ENCODE measurements around the gene CADM4.
"Not testable (repeated sequence)": the region's sequence is repeated elsewhere in the genome, so short reads cannot be mapped to it uniquely, and the experiment has no call there.

The CADM4 gene

DNA sequence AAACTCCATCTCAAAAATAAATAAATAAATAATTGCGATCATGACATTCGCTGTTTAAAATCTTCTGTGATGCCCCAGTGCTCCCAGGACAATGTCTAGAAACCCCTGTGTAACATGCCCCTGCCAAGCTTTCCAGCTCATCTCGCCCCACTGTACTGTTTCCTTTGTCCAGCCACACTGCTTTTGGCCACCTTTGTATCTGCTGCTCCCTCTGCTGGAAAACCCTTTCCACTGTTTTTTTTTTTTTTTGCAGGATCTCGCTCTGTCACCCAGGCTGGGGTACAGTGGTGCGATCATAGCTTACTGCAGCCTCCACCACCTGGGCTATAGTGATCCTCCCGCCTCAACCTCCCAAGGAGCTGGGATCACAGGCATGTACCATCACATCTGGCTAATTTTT, 22.8 kb upstream of the CADM4 start:
- no peak for DNase-seq (ENCODE audit: low read depth)

DNA sequence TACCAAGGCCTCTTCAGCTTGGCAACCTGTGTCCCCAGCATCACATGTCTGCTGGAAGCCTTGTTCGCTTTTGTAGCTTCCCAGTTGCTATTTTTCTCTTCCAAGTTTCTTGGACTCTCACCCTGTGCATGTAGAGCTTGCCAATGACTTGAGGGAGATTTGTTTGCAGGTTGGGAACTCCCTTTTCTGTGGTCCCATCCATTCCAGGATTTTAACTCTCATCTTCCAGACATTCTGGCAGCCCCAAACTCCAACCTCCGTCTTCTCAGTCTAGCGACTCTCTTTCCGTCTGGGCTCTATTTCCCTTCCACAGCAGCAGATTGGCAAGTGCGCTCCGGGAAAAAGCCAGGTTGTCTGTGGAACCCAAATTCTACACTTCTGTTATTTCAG, 21.3 kb upstream of the CADM4 start:
- DNase-seq (ENCODE audit: low read depth): no peak

DNA sequence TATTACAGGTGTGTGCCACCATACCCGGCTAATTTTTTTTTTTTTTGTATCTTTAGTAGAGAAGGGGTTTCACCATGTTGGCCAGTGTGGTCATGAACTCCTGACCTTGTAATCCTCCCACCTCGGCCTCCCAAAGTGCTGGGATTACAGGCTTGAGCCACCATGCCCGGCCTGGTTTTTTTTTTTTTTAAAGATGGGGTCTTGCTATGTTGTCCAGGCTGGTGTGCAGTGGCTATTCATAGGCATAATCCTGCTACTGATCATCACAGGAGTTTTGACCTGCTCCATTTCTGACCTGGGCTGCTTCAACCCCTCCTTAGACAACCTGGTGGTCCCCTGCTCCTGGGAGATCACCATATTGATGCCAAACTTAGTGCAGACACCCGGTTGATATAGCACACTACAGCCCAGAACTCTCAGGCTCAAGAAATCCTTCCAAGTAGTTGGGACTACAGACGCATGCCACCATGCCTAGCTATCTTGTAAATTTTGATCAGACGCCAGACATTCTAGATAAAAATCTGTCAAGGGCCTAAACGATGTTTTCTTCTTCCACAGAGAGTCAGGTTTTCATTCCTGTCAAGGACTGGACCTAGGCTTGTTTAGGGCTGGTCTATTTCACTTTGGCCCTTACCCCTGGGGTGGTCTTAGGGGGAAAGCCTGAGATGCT, 20.8 kb upstream of the CADM4 start:
- no peak for DNase-seq (ENCODE audit: low read depth)

DNA sequence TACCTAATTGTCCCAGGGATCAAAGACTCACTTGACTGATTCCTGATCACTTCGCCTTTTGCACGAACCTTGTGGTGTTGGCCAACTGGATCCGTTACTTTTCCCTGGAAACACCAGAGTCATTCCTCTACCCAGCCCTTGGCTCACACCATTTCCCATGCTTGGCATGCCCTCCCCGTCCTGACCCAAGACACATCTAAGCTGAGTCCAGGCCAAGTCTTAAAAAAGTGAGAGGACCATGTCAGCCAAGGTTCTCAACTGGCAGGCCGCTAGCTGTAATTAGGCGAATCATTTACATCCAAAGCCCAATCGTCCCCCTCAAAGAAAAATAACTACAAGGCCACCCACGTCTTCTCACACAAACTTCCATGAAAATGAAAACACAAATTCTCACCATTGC, 18.8 kb upstream of the CADM4 start:
- DNase-seq (ENCODE audit: low read depth): no peak

DNA sequence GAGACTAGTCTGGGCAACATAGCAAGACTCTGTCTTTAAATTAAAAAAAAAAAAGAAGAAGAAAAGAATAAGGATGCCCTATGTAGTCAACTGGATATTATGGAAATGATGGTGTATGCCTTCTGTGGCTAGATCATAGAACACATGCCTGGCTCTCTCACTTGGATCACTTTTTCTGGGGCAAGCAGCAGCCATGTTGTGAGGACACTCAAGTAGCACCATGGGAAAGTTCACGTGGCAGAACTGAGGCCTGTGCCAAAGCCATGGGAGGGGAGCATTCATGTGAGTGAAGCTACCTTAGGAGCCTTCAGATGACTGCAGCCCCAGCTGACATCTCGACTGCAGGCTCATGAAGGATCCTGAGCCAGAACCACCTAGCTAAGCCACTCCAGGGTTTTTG, 18.4 kb upstream of the CADM4 start:
- no peak for DNase-seq (ENCODE audit: low read depth)

DNA sequence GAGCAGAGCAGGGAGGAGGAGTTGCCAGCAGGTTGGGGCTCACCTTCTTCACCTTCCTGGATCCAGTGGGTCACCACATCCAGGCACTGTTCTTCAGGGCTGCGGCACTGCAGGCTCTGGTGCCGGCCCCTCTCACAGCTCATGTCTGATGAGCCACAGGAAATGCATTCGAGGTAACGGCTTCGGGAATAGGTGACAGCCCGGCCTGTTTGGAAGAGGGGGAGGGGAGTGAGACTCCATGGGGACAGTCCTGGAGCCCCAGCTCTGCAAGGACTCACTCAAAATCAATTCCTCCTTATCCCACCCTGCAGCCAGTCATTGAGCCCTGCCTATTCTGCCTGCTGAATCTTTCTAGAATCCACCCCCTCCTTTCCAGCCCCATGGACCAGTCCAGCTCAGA, 16.8 kb upstream of the CADM4 start:
- no peak for DNase-seq (ENCODE audit: low read depth)

DNA sequence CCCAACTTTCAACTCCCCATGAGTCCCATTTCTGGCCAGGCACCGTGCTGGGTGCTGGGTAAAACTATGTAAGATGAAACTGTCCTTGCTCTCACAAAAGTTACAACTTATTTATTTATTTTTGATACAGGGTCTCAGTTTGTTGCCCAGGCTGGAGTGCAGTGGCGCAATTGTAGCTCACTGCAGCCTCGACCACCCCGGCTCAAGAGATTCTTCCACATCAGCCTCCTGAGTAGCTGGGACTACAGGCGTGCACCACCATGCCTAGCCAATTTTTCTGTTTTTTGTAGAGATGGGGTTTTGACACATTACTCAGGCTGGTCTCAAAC, 12.9 kb upstream of the CADM4 start:
- no peak for DNase-seq (ENCODE audit: low read depth)

DNA sequence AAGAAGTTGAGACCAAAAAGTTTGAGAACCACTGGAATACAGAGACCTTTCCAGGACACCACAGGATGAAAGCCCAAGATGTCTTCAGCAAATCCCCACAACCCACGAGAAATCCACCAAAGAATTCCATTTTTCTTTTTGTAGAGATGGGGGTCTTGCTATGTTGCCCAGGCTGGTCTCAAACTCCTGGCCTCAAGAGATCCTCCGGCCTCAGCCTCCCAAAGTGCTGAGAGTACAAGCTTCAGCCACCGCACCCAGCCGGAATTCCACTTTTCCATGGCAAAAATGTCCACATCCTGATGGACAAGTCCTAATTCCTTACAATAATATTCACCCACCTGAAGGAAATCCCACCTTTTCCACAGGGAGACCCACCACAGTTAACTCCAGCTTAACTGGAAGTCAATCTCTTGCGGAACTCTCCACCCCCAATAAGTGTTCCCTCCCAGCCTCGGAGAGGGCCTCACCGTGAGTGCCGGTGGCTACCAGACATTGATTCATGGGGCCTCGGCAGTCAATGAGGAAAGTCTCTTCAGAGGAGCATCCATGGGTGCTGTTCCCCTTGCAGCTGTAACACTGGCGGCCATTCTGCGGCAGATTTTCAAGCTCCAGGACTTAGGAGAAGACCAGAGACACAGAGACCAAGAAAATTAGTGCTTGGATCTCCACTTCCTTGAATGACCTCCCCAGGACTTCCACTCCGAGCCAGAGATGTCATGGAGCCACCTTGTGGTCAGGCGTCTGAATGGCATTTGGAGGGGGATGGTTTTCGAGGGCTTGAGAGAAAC, 12.3 kb upstream of the CADM4 start:
- DNase-seq (ENCODE audit: low read depth): peak; percentile 31

DNA sequence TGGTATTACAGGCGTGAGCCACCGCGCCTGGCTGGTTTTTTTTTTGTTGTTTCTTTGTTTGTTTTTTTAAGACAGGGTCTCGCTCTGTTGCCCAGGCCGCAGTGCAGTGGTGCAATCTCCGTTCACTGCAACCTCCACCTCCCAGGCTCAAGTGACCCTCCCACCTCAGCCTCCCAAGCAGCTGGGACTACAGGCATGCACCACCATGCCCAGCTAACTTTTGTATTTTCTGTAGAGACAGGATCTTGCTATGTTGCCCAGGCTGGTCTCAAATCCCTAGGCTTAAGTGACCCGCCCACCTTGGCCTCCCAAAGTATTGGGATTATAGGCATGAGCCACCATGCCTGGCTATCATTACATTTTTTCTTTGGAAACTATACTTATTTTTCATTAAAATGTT, 10.6 kb upstream of the CADM4 start:
- not testable (repeated sequence) for DNase-seq (ENCODE audit: low read depth)

DNA sequence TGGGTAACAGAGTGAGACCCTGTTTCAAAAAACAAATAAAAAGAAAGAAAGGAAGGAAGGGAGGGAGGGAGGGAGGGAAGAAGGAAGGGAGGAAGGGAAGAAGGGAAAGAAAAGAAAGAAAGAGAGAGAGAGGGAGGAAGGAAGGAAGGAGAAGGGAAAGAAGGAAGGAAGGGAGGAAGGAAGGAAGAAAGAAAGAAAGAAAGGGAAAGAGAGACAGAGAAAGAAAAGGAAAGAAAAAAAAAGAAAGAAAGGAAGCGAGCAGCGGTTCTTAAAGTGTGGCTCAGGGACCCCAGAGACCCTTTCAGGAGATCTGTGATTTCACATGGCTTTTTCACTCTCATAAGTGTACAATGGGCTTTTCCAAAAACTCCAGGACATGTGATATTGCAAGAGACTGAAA, 9.9 kb upstream of the CADM4 start:
- no peak for DNase-seq (ENCODE audit: low read depth)

DNA sequence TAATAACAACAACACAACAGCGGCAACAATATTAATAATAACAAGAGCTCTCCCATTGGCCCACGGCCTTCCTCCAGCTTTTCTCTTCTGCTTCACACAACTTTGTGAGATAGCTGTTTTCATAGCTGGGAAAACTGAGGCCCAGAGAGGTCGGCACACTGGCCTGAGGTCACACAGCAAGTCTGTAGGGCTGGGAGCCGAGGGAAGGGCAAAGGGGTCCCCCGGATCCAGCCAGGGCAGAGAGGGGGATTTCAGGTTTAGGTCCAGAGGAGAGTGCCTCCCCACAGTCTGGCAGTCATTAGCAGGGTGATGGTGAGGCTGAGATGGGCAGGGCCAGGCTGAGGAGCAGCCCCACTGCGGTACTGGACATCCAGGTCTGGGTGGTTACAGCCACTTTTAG, 9.0 kb upstream of the CADM4 start:
- no peak for DNase-seq (ENCODE audit: low read depth)

DNA sequence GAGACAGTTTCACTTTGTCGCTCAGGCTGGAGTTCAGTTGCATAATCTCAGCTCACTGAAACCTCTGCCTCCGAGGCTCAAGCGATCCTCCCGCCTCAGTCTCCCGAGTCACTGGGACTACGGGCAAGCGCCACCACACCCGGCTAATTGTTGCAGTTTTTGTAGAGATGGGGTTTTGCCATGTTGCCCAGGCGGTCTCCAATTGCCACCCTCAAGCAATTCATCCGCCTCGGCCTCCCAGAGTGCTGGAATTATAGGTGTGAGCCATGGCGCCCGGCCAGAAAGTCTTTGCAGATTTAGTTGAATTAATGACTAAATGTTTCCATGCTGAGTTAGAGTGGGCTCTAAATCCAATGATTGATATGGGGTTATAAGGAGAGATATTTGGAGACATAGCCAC, 4.5 kb upstream of the CADM4 start:
- DNase-seq (ENCODE audit: low read depth): no peak

DNA sequence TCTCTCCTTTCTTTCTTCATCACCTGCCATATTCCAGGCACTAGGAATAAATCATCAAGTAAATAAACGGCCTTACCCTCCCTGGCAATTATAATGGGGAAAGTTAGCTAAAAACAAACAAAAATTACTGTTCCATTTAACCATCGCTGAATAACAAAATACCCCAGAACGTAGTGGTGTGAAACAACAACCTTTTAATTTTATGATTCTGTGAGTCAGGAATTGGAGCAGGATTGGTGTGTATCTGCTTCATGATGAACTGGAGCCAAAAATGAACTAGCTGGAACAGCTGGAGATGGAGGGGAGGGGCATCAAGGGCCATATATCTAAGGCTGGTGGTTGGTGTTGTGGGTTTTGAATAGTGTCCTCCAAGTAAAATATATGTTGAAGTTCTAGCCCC, 3.7 kb upstream of the CADM4 start:
- DNase-seq (ENCODE audit: low read depth): no peak

DNA sequence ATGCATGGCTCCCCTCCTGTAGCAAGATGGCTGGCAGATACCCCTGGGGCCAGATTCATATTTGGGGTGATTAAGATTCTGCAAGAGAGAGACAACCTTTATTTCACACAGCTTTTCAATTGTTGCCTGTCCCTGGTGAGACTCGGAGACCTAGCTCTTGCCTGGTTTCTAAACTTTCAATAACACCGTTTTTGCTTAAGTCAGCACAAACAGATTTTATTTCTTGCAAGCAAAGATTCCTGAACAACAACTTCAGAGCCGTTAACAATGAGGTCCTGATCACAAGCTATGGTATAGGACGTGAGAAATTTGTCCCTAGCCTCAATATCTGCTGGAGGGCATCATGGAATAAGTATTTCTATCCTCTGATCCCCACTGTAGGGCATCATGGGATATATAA, 2.9 kb upstream of the CADM4 start:
- no peak for DNase-seq (ENCODE audit: low read depth)

DNA sequence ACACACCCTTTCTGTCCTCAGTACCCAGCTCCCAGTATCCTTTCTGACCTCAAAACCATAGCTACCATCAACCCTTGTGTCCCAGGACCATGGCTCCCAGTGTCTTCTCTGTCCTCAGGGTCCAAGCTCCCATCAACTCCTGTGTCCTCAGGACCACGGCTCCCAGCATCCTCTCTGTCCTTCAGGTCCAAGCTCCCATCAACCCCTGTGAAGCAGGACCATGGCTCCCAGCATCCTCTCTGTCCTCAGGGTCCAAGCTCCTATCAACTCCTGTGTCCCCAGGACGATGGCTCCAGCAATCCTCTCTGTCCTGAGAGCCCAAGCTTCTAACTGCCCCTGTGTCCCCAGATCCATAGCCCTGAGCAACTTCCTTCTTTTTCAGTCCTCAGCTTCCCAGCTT, 1.7 kb upstream of the CADM4 start:
- no peak for DNase-seq (ENCODE audit: low read depth)

DNA sequence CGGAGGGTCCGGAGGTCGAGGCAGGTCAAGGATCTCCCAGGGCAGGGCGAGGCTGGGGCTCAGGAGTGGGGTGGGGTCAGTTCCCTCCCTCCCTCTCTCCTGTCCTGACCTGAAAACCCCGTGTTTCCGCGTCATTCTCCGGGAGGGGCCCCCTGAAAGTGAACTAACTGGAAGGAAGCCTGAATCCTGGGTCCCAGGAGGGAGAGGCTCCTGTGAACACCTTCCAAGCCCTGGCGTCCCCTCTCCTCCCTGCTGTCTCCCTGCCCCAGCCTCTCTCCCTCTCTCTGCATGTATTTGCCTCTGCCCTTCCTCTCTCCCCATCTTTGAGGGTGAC, 741 bp upstream of the CADM4 start:
- DNase-seq (ENCODE audit: low read depth): no peak

DNA sequence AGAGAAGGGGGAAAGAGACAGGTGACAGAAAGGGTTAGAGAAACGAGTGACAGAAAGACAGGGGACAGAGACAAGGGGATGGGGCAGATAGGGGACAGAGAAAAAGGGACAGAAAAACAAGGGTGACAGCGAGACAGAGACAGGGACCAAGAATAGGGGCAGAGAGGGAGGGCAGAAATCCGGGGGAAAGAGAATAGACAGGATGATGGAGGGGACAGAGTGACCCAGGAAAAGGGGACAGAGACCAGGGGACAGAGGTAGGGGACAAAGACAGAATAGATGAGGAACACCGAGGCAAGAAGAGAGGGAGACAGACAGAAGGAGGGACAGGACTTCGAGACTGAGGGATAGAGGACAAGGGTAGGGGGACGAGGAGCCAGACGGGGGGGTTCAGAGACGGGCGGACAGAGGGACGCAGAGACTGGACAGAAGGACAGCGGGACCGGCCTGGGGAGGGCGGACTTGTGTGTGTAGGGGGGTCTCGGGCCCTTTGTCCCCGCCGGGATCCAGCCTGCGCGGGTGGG, 593 bp downstream of the CADM4 start:
- no peak for DNase-seq (ENCODE audit: low read depth)

DNA sequence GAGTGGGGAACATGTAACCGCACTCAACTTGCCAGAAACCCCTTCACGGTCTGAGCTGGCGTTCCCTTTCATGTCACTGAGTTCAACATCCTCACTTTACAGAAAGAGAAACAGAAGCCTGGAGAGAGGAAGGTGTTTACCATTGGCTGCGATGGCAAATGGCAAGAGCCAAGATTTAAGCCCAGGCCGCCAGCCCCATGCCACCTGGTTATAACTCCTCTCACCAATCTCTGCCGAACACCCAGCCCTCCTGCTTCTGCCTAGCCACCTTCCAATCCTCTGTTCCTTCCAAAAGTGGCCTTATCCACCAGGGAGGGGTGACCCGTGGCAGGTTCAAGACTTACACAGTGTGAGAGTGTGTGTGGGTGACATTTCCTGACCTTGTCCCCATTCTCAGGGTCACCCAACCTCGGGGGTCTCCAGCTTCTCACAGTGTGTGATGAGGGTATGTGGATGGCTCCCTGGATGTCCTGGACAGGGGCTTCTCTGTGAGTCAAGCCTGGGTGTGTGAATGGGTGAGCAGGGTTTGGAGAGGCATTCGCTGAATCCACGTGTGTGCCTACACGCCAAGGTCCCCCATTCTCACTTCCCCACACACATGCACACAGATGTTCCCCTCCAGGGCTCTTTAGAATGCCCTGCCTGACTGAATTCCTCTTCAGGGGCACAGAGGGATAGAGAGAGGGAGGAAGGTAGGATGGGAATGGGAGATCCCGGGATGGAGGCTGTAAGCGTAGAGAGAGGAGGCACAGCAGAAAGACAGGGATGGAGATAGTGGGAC, 1.2 kb downstream of the CADM4 start:
- no peak for DNase-seq (ENCODE audit: low read depth)

DNA sequence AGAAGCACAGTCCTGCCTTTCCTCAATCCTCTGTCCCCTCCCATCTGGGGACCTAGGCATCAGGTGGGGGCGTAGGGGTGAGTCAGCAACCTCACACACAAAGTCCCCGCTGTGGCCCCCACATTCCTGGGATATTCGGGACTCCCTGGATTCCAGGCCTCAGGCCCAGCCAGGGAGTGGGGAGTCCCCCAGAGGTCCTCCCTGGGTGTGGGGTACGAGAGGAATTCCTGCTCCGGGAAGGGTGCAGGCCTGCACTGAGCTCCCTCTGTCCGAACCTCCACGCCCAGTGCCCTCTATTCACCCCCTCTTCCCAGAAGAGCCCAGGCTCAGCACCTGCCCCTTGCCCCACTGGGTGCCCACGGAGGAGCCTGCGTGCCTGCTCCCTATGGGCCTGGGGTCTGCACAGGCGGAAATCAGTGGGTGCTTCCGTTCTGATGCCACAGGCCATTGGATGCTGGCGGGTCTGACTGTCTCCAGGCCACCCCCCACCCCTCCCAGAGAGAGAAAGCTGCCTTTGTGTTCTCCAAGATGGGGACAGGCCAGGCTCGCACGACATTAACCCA, 3.4 kb downstream of the CADM4 start:
- DNase-seq (ENCODE audit: low read depth): no peak

DNA sequence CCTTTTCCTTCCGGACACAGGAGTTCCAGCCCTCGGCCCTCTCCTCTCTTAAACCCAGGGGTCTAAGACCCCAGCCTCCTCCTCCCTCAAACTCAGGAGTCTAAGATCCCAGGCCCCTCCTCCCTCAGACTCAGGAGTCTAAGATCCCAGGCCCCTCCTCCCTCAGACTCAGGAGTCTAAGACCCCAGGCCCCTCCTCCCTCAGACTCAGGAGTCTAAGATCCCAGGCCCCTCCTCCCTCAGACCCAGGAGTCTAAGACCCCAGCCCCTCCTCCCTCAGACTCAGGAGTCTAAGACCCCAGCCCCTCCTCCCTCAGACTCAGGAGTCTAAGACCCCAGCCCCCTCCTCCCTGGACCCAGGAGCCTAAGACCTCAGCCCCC, 4.1 kb downstream of the CADM4 start:
- not testable (repeated sequence) for DNase-seq (ENCODE audit: low read depth)

DNA sequence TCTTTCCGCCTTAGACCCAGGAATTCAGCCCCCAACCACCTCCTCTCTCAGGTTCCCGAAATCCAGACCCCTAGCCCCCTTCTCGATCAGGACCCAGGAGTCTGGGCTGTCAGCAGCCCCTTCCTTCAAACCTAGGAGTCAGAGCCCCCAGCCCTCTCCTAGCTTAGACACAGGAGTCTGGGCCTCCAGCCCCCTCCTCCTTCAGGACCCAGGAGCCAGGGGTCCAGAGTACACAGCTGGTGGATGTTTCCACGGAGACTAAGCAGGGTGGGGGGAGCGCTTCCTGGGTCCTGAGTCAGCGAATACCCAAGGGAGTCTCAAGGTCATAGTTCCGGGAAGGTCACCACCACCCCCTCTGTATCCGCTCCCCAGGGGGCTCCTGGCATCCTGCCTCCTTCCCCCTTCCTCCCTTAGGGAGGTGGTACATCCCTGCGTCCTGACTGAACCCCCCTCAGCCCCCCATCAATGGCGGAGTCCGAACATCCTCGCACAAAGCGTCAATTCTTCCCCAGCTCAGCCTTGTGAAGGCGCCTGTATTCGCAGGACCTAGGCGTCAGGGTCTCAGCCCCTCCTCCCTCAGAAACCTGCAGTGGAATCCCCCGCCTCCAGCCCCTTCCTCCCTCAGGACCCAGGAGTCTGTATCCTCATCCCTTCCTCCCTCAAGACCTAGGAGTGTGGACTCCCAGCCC, 4.6 kb downstream of the CADM4 start:
- no peak for DNase-seq (ENCODE audit: low read depth)

DNA sequence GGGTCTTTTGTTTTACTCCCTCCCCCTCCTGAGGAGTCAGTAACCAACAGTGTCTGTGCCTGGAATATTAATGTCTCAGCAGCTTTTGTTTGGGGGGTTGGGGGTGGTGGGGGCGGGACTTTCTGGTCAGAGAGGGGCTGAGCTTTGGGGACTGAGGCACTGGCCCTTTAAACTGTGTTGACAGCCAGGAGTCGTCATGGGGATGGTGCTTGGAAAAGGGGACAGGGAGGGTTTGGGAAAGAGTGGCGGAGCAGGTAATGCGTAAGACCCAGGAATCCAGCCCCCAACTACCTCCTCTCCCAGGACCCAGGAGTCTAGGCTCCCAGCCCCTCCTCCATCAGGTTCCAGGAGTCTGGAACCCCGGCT, 5.2 kb downstream of the CADM4 start:
- no peak for DNase-seq (ENCODE audit: low read depth)

Measured in stromal cell of bone marrow (primary cell).